NCI-H460 (cell line): Measurements from ENCODE around the gene A3GALT2. TPM values are rescaled to one million over a fixed set of nuclear protein-coding genes. Genes with fewer than 3 reads are reported as not detected.

Source experiments
- DNase-seq: peaks from one replicate; pipeline ENCODE4 v3.0.0-alpha.2; 2016; ENCODE audit warnings: low read depth; ENCODE audit errors: extremely low read depth
- total RNA-seq: library from RNA; depleted of rRNA; stranded (reverse); fragments of >200 nt; shearing (Covaris generic); gene quantifications from 2 replicates; pipeline ENCODE4 v1.2.3, GENCODE V29; 2014

Gene A3GALT2
- total RNA-seq, 1 experiment from 2014 or later, result not detected

GRCh38 chr1:33275195-33275594 is 45.7 kb downstream of the A3GALT2 start:
- no peak for DNase-seq

- DNase-seq, result no peak
Measured at GRCh38 chr1:33274446-33274845, 46.5 kb downstream of the A3GALT2 start.

GRCh38 chr1:33273961-33274371 is 46.9 kb downstream of the A3GALT2 start:
- no peak for DNase-seq

- no peak for DNase-seq
Measured at GRCh38 chr1:33273406-33273805, 47.5 kb downstream of the A3GALT2 start.

GRCh38 chr1:33272930-33273329 is 48.0 kb downstream of the A3GALT2 start:
- DNase-seq, result no peak

GRCh38 chr1:33272509-33272908 is 48.4 kb downstream of the A3GALT2 start:
- DNase-seq, result no peak

- no peak for DNase-seq
Measured at GRCh38 chr1:33271666-33272505, 49.0 kb downstream of the A3GALT2 start.

- DNase-seq, result no peak
Measured at GRCh38 chr1:33270808-33271465, 50.0 kb downstream of the A3GALT2 start.

GRCh38 chr1:33270379-33270778 is 50.5 kb downstream of the A3GALT2 start:
- no peak for DNase-seq

GRCh38 chr1:33269621-33270020 is 51.3 kb downstream of the A3GALT2 start:
- no peak for DNase-seq

GRCh38 chr1:33268927-33269610 is 51.8 kb downstream of the A3GALT2 start:
- DNase-seq, result no peak

GRCh38 chr1:33268457-33268856 is 52.4 kb downstream of the A3GALT2 start:
- DNase-seq, result no peak

GRCh38 chr1:33267468-33268205 is 53.3 kb downstream of the A3GALT2 start:
- no peak for DNase-seq

- no peak for DNase-seq
Measured at GRCh38 chr1:33266766-33267165, 54.1 kb downstream of the A3GALT2 start.

GRCh38 chr1:33265780-33266605 is 54.9 kb downstream of the A3GALT2 start:
- no peak for DNase-seq

- no peak for DNase-seq
Measured at GRCh38 chr1:33263890-33264504, 56.9 kb downstream of the A3GALT2 start.

GRCh38 chr1:33261344-33261743 is 59.6 kb downstream of the A3GALT2 start:
- no peak for DNase-seq

GRCh38 chr1:33260439-33260838 is 60.5 kb downstream of the A3GALT2 start:
- no peak for DNase-seq

GRCh38 chr1:33259879-33260278 is 61.0 kb downstream of the A3GALT2 start:
- no peak for DNase-seq
